ENCODE measurements around the gene MAP3K14. TPM values are rescaled to one million over a fixed set of nuclear protein-coding genes. Genes with fewer than 3 reads are reported as not detected.
A peak's percentile ranks its signal among the peaks of the same experiment; 100 is the strongest.

Gene MAP3K14
- total and polyA plus RNA-seq, 2 experiments from 2014 or later = 2.3 to 3.0 TPM

- Histone ChIP-seq H4K20me1 (ENCODE audit: insufficient read depth, poor library complexity, severe bottlenecking) (peaks cover 6% of the 10 kb centered on the region), H2AFZ (no peak overlapping the region), H3K4me2 (peak overlapping the region; percentile 42), H3K4me3 (no peak overlapping the region), H3K9me2 (replicated peaks; ENCODE audit: insufficient read depth) (no peaks in the 10 kb centered on the region), H3K36me3 (replicated peaks; ENCODE audit: insufficient read depth, low read depth) (no peaks in the 10 kb centered on the region), H3K27me3 (no peaks in the 10 kb centered on the region), H3K27ac (peak overlapping the region; percentile 70), H3K4me1 (ENCODE audit: insufficient read depth) (peaks cover 35% of the 10 kb centered on the region), H3K79me2 (peaks cover 77% of the 10 kb centered on the region), H3K9me3 (ENCODE audit: low read depth) (no peaks in the 10 kb centered on the region)
- TF ChIP-seq EZH2phosphoT487 (IDR thresholded peaks at IDR 0.05; ENCODE audit: low read depth, severe bottlenecking, unreplicated experiment) (no peak), CTCF (IDR thresholded peaks at IDR 0.05; ENCODE audit: poor library complexity) (no peak), EZH2 (IDR thresholded peaks at IDR 0.05; ENCODE audit: borderline replicate concordance) (no peak)
- DNase-seq (ENCODE audit: low spot score) = no peak
- 39% methylated on average over 3 of the region's 3 CpGs for WGBS (ENCODE audit: low lambda C conversion rate, missing lambda C conversion rate)
These were observed 6.2 kb downstream of the MAP3K14 start for GRCh38 chr17:45310380-45311324.

- Histone ChIP-seq H3K4me3 (no peak overlapping the region), H3K9me2 (replicated peaks; ENCODE audit: insufficient read depth) (no peaks in the 10 kb centered on the region), H3K79me2 (peaks cover 73% of the 10 kb centered on the region), H4K20me1 (ENCODE audit: insufficient read depth, poor library complexity, severe bottlenecking) (peaks cover 5% of the 10 kb centered on the region), H3K4me2 (no peak overlapping the region), H3K27ac (no peak overlapping the region), H3K36me3 (replicated peaks; ENCODE audit: insufficient read depth, low read depth) (no peaks in the 10 kb centered on the region), H2AFZ (no peak overlapping the region), H3K9me3 (ENCODE audit: low read depth) (no peaks in the 10 kb centered on the region), H3K4me1 (ENCODE audit: insufficient read depth) (peaks cover 23% of the 10 kb centered on the region), H3K27me3 (no peaks in the 10 kb centered on the region)
- TF ChIP-seq CTCF (IDR thresholded peaks at IDR 0.05; ENCODE audit: poor library complexity) = no peak
- no peak for TF ChIP-seq EZH2phosphoT487 (IDR thresholded peaks at IDR 0.05; ENCODE audit: low read depth, severe bottlenecking, unreplicated experiment)
- TF ChIP-seq EZH2 (IDR thresholded peaks at IDR 0.05; ENCODE audit: borderline replicate concordance) = no peak
- WGBS (ENCODE audit: low lambda C conversion rate, missing lambda C conversion rate) = 100% methylated on average over 4 of the region's 4 CpGs
- no peak for DNase-seq (ENCODE audit: low spot score)
These were observed 7.4 kb downstream of the MAP3K14 start for GRCh38 chr17:45309400-45309799.

- 99% methylated on average over 5 of the region's 5 CpGs for WGBS (ENCODE audit: low lambda C conversion rate, missing lambda C conversion rate)
- H3K4me3 ChIP-seq = no peak overlapping the region
- no peak overlapping the region for H3K27ac ChIP-seq
- H3K4me2 ChIP-seq = no peak overlapping the region
- H3K4me1 ChIP-seq (ENCODE audit: insufficient read depth) = peaks cover 23% of the 10 kb centered on the region
- DNase-seq (ENCODE audit: low spot score) = no peak
- H3K9me3 ChIP-seq (ENCODE audit: low read depth) = no peaks in the 10 kb centered on the region
- no peaks in the 10 kb centered on the region for H3K27me3 ChIP-seq
- no peaks in the 10 kb centered on the region for H3K9me2 ChIP-seq (replicated peaks; ENCODE audit: insufficient read depth)
- peaks cover 5% of the 10 kb centered on the region for H4K20me1 ChIP-seq (ENCODE audit: insufficient read depth, poor library complexity, severe bottlenecking)
- no peaks in the 10 kb centered on the region for H3K36me3 ChIP-seq (replicated peaks; ENCODE audit: insufficient read depth, low read depth)
- no peak overlapping the region for H2AFZ ChIP-seq
- no peak for TF ChIP-seq EZH2phosphoT487 (IDR thresholded peaks at IDR 0.05; ENCODE audit: low read depth, severe bottlenecking, unreplicated experiment)
- TF ChIP-seq EZH2 (IDR thresholded peaks at IDR 0.05; ENCODE audit: borderline replicate concordance) = no peak
- TF ChIP-seq CTCF (IDR thresholded peaks at IDR 0.05; ENCODE audit: poor library complexity) = no peak
- peaks cover 67% of the 10 kb centered on the region for H3K79me2 ChIP-seq
These were observed 8.0 kb downstream of the MAP3K14 start for GRCh38 chr17:45308840-45309239.
